ENCODE data around the gene PCDH9. TPM values are rescaled to one million over a fixed set of nuclear protein-coding genes. Genes with fewer than 3 reads are reported as not detected.

Gene PCDH9
- polyA plus RNA-seq, 3 donors = 0.03 TPM; not detected in 1

DNA sequence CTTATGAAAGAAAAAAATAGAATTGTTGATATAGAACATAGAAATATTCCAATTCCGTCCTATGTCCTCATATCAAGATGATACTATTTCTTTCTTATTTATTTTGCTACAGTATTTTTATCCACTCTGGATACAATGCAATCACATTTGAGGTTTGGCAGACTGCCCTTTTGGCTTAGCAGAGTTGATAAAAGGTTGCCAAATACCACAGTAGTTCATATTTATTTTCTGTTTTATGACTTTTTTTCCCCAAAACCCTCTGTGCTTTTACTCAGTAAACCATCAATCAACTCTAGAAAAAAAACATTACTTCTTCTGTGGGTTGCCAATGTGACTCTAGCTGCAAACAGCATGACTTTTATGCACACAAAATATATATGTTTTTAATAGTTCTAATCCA lies 424.5 kb downstream of the PCDH9 start:
- H3K27me3 Mint-ChIP-seq (ENCODE audit: low read depth in 3 of 3) = no peaks in the 10 kb centered on the region
- H3K4me3 Mint-ChIP-seq = no peak overlapping the region
- Histone ChIP-seq H3K9ac (ENCODE audit: insufficient read depth, low read length, poor library complexity, severe bottlenecking) (no peak overlapping the region), H2AFZ (ENCODE audit: insufficient read depth, low read depth, low read length, poor library complexity, severe bottlenecking) (no peak overlapping the region), H3K4me2 (replicated peaks; ENCODE audit: extremely low read depth, low read length, poor library complexity, severe bottlenecking) (no peak overlapping the region), H3K27me3 (ENCODE audit: control insufficient read depth in 2 of 2, insufficient read depth in 2 of 2, low read length in 2 of 2) (no peaks in the 10 kb centered on the region), H3K4me3 (replicated peaks in 1 of 3; ENCODE audit: low read depth in 2 of 3, low read length in 3 of 3) (no peak overlapping the region), H3K36me3 (replicated peaks in 1 of 2; ENCODE audit: control insufficient read depth in 1 of 2, insufficient read depth in 2 of 2, low read length in 2 of 2) (no peaks in the 10 kb centered on the region), H4K20me1 (ENCODE audit: insufficient read depth, low read length) (no peaks in the 10 kb centered on the region), H3K27ac (ENCODE audit: low read depth in 1 of 2, low read length in 2 of 2) (no peak overlapping the region), H3K9me3 (replicated peaks in 1 of 2; ENCODE audit: control insufficient read depth in 1 of 2, insufficient read depth in 1 of 2, low read length in 2 of 2) (no peaks in the 10 kb centered on the region), H3K4me1 (ENCODE audit: control insufficient read depth in 1 of 2, insufficient read depth in 2 of 2, low read length in 2 of 2) (no peaks in the 10 kb centered on the region), H3K79me2 (ENCODE audit: insufficient read depth, low read length) (no peaks in the 10 kb centered on the region)
- no peak overlapping the region for H3K27ac Mint-ChIP-seq
- no CpG with 5 or more reads among the region's 1 CpG for WGBS (ENCODE audit: insufficient coverage)
- H3K36me3 Mint-ChIP-seq = no peaks in the 10 kb centered on the region
- TF ChIP-seq, protein P1, sequence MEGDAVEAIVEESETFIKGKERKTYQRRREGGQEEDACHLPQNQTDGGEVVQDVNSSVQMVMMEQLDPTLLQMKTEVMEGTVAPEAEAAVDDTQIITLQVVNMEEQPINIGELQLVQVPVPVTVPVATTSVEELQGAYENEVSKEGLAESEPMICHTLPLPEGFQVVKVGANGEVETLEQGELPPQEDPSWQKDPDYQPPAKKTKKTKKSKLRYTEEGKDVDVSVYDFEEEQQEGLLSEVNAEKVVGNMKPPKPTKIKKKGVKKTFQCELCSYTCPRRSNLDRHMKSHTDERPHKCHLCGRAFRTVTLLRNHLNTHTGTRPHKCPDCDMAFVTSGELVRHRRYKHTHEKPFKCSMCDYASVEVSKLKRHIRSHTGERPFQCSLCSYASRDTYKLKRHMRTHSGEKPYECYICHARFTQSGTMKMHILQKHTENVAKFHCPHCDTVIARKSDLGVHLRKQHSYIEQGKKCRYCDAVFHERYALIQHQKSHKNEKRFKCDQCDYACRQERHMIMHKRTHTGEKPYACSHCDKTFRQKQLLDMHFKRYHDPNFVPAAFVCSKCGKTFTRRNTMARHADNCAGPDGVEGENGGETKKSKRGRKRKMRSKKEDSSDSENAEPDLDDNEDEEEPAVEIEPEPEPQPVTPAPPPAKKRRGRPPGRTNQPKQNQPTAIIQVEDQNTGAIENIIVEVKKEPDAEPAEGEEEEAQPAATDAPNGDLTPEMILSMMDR (IDR thresholded peaks at IDR 0.05) = no peak
- intact Hi-C loops (cut with micrococcal nuclease) = no loop called here
- no peaks in the 10 kb centered on the region for H3K4me1 Mint-ChIP-seq
- H3K9me3 Mint-ChIP-seq = peaks cover 0 to 4% (median 0%) of the 10 kb centered on the region in 7 donors
- no peak for DNase-seq

DNA sequence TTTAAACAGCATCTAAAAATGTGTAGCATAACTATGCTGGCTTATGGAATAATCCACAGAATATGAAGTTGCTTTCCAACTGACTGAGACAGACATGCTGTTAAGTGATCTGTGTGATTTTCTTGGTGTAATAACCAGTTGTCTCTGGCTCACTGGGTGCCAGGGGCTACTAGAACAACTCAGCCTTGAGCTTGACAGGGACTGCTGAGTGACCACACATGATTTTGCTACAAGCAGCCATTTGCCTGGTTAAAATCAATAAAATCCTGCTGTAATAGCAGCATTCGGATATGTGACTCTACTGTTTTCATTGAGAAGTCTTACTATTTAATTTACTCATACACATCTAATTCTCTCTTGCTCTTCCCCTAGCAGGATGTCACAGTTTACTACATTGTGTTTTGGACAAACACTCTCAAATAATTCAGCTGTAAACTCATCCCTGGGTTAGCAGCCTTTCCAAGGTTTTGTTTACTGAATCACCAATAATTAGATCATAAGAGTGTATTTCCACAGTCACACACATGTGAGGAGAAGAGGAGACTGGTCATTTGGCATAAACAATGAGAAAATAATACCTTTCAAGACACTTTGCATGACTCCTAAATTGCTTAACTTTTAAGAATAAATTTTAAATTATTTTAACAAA lies 426.2 kb downstream of the PCDH9 start:
- H3K79me2 ChIP-seq (ENCODE audit: insufficient read depth, low read length) = no peaks in the 10 kb centered on the region
- no peak overlapping the region for H3K4me3 ChIP-seq (replicated peaks in 1 of 3; ENCODE audit: low read depth in 2 of 3, low read length in 3 of 3)
- peaks cover 0 to 5% (median 2%) of the 10 kb centered on the region in 7 donors for H3K9me3 Mint-ChIP-seq
- no peak overlapping the region for H3K4me2 ChIP-seq (replicated peaks; ENCODE audit: extremely low read depth, low read length, poor library complexity, severe bottlenecking)
- H3K27ac ChIP-seq (ENCODE audit: low read depth in 1 of 2, low read length in 2 of 2) = no peak overlapping the region
- TF ChIP-seq, protein P1 (IDR thresholded peaks at IDR 0.05) = no peak
- DNase-seq = no peak
- WGBS (ENCODE audit: insufficient coverage) = 100% methylated on average over 1 of the region's 1 CpG
- intact Hi-C loops (cut with micrococcal nuclease) = no loop called here
- H2AFZ ChIP-seq (ENCODE audit: insufficient read depth, low read depth, low read length, poor library complexity, severe bottlenecking) = no peak overlapping the region
- no peaks in the 10 kb centered on the region for H3K9me3 ChIP-seq (replicated peaks in 1 of 2; ENCODE audit: control insufficient read depth in 1 of 2, insufficient read depth in 1 of 2, low read length in 2 of 2)
- H3K4me1 Mint-ChIP-seq = peaks cover 6% of the 10 kb centered on the region
- no peaks in the 10 kb centered on the region for H3K27me3 Mint-ChIP-seq (ENCODE audit: low read depth in 3 of 3)
- no peak overlapping the region for H3K9ac ChIP-seq (ENCODE audit: insufficient read depth, low read length, poor library complexity, severe bottlenecking)
- H3K36me3 Mint-ChIP-seq = no peaks in the 10 kb centered on the region
- no peaks in the 10 kb centered on the region for H3K27me3 ChIP-seq (ENCODE audit: control insufficient read depth in 2 of 2, insufficient read depth in 2 of 2, low read length in 2 of 2)
- no peak overlapping the region for H3K4me3 Mint-ChIP-seq
- no peaks in the 10 kb centered on the region for H4K20me1 ChIP-seq (ENCODE audit: insufficient read depth, low read length)
- no peaks in the 10 kb centered on the region for H3K4me1 ChIP-seq (ENCODE audit: control insufficient read depth in 1 of 2, insufficient read depth in 2 of 2, low read length in 2 of 2)
- H3K36me3 ChIP-seq (replicated peaks in 1 of 2; ENCODE audit: control insufficient read depth in 1 of 2, insufficient read depth in 2 of 2, low read length in 2 of 2) = no peaks in the 10 kb centered on the region
- H3K27ac Mint-ChIP-seq = no peak overlapping the region
